Stomach (tissue), 4 donors: ENCODE measurements around the gene GLI1.

ENCODE experiments used
- CTCF ChIP-seq, 7 experiments: fragments of 450-650 bp in 4 of 7; fragments of 200-600 bp in 3 of 7; sonication (generic) in 3 of 7; IDR thresholded peaks; one replicate each; pipeline ENCODE4 v1.5.1; 2016 to 2019; ENCODE audit warnings: antibody characterized with exemption in 7 of 7, control low read depth in 2 of 7, mild to moderate bottlenecking in 1 of 7
- EP300 ChIP-seq: sonication (generic); formaldehyde crosslinking; IDR thresholded peaks from one replicate; pipeline ENCODE4 v1.6.1; 2017; ENCODE audit warnings: antibody characterized with exemption
- POLR2A ChIP-seq, 4 donors: fragments of 450-650 bp; IDR thresholded peaks; one replicate each; pipeline ENCODE4 v1.6.1; 2016; ENCODE audit warnings: antibody characterized with exemption in 4 of 4, control low read depth in 2 of 4, mild to moderate bottlenecking in 1 of 4, moderate library complexity in 1 of 4
- POLR2AphosphoS5 ChIP-seq, 3 donors: sonication (generic); formaldehyde crosslinking; IDR thresholded peaks; one replicate each; pipeline ENCODE4 v1.6.1; 2016; ENCODE audit warnings: antibody characterized with exemption in 3 of 3

GRCh38 chr12:57496822-57497221, 37.2 kb downstream of the GLI1 start:
- TF ChIP-seq POLR2AphosphoS5 (IDR thresholded peaks at IDR 0.05) = no peak
- TF ChIP-seq CTCF (IDR thresholded peaks at IDR 0.05) = no peak
- TF ChIP-seq POLR2A (IDR thresholded peaks at IDR 0.05) = no peak
- TF ChIP-seq EP300 = no peak
